HG03571 (cell line): ENCODE data around the gene IL2RA.
"Not testable (repeated sequence)": the region's sequence is repeated elsewhere in the genome, so short reads cannot be mapped to it uniquely, and the experiment has no call there.

Experiments used
- ATAC-seq: cut with Tn5 transposase; IDR thresholded peaks from one replicate; pipeline ENCODE4 v1.9.1; 2021; ENCODE audit not compliant: unreplicated experiment

The IL2RA gene

GRCh38 chr10:5963071-5963470 lies 99.1 kb downstream of the IL2RA start:
- ATAC-seq = no peak

- ATAC-seq = not testable (repeated sequence)
Measured at GRCh38 chr10:5962358-5962940, 99.7 kb downstream of the IL2RA start.

DNA sequence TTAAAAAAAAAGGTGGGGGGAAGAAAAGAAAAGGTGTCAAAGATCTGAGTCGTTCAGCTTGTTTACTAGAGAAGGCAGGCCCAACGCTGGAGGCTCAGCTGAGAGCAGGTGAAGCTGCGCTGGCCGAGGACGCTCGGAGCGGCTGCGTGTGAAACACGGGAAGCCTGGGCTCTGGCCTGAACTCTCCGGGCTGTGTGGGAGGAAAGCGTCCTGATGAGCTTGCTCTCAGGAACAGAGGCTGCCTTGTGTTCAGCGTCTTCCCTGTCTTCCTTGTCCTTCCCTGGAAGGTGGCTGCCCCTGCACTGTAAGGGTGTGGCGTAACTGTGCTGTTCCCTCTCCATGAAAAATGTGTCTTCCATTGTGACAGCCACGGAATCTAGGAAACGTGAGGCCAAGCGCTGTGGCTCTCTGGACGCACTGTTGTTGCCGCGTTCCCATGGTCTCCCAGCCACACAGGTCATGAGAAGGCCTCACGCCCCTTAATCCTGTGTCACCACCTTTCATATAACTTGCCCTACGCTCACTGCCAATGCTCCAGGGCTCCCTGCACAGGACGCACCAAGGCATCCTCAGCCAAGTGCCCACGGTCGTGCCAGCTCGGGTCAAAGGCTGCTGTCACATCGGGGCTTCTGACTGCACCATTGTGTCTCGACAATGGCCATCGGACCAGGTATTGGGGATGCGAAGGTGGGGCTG lies 100.6 kb downstream of the IL2RA start:
- ATAC-seq = no peak

DNA sequence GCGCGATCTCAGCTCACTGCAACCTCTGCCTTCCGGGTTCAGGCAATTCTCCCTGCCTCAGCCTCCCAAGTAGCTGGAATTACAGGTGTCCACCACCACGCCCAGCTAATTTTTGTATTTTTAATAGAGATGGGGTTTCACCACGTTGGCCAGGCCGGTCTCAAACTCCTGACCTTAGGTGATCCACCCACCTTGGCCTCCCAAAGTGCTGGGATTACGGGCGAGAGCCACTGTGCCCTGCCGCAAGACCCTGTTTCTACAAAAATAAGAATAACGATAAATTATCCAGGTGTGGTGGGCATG lies 101.2 kb downstream of the IL2RA start:
- not testable (repeated sequence) for ATAC-seq
